ENCODE results near the gene SYN1.

- TF ChIP-seq CTCF (optimal IDR thresholded peaks at IDR 0.05 in 1 of 3, IDR thresholded peaks at IDR 0.05 in 1 of 3, conservative IDR thresholded peaks at IDR 0.05 in 1 of 3; ENCODE audit: extremely low read depth in 1 of 3, insufficient read depth in 2 of 3, low read length in 3 of 3) (no peak), EZH2 (IDR thresholded peaks at IDR 0.05; ENCODE audit: low read length) (no peak)
These were observed 18.0 kb upstream of the SYN1 start for GRCh38 chrX:47637546-47638195.
